Mucosa of descending colon (tissue), 3 donors: ENCODE data around the gene ARPC1B. TPM values are rescaled to one million over a fixed set of nuclear protein-coding genes. Genes with fewer than 3 reads are reported as not detected.
A peak's percentile ranks its signal among the peaks of the same experiment; 100 is the strongest.
"Not testable (repeated sequence)": the region's sequence is repeated elsewhere in the genome, so short reads cannot be mapped to it uniquely, and the experiment has no call there.

Source experiments
- ATAC-seq: fragments of 200-7000 bp; cut with Tn5 transposase; one replicate; pipeline ENCODE4 v1.9.1; 2020; ENCODE audit warnings: mild to moderate bottlenecking, moderate library complexity
- DNase-seq, 3 donors: peaks; one replicate each; pipeline ENCODE4 v3.0.0-alpha.2; 2020
- H3K36me3 ChIP-seq: fragments of 200-600 bp; one replicate; pipeline ENCODE4 v1.8.0; 2021; ENCODE audit warnings: low read depth, mild to moderate bottlenecking
- H3K4me1 ChIP-seq: fragments of 200-600 bp; one replicate; pipeline ENCODE4 v1.8.0; 2021; ENCODE audit warnings: low read depth, mild to moderate bottlenecking
- H3K4me3 ChIP-seq: fragments of 200-600 bp; one replicate; pipeline ENCODE4 v1.8.0; 2021; ENCODE audit warnings: mild to moderate bottlenecking
- H3K9me3 ChIP-seq: fragments of 200-600 bp; one replicate; pipeline ENCODE4 v1.8.0; 2021; ENCODE audit warnings: mild to moderate bottlenecking
- CTCF ChIP-seq: fragments of 200-600 bp; IDR thresholded peaks from one replicate; pipeline ENCODE4 v1.8.0; 2022; ENCODE audit warnings: antibody characterized with exemption, mild to moderate bottlenecking
- intact Hi-C, 2 donors: fragments of 100-400 bp; cut with DNase I in 1 of 2; cut with micrococcal nuclease in 1 of 2; formaldehyde crosslinking; loops; one replicate each; pipeline versions ENCODE4 v1.11.0 to v1.11.1; 2022; cut with DNase I, micrococcal nuclease
- total RNA-seq, 3 donors: library from RNA; stranded (reverse); fragmentation: NEBNext Ultra II Directional in 2 of 3; extraction: Animal tissue kit (Norgen Biotek cat#: 25700) in 2 of 3; gene quantifications; one replicate each; pipeline versions ENCODE4 v1.2.1 to v1.2.4, GENCODE V29; 2021 to 2023
- donor health status: DM: no; HTN: no; CAD: no; lungs with moderate emphysema.
- donor health status: DM: no; HTN: no; CAD: no.
- donor health status: DM: no; HTN: yes; CAD: no.

The ARPC1B gene
- total RNA-seq, 3 donors from 2014 or later: 107 to 153 (median 119) TPM

DNA sequence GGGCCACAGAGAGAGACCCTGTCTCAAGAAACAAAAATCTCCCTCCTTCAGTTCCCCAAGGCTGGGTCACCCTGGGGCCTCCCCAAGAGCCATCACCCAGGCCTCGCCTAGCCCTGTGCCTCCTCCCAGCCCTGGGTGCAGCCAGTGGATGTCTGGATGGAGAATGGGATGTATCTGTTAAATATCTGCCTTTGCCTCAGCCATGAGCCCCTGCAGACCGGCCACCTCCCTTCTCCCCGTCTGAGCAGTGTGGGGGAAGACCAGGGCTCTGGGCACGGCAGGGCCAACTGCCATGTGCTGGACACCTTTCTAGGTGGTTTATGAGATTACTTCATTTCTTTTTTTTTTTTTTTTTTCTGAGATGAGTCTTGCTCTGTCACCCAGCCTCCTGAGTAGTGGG is 10.0 kb downstream of the ARPC1B start:
- no peak for TF ChIP-seq CTCF
- H3K4me1 ChIP-seq: peaks cover 20% of the 10 kb centered on the region
- H3K9me3 ChIP-seq: no peaks in the 10 kb centered on the region
- no peak for DNase-seq
- no peak overlapping the region for H3K4me3 ChIP-seq
- no peaks in the 10 kb centered on the region for H3K36me3 ChIP-seq
- no peak for ATAC-seq
- intact Hi-C loops: no loop called here

- Histone ChIP-seq H3K4me3 (no peak overlapping the region), H3K4me1 (peaks cover 10% of the 10 kb centered on the region), H3K9me3 (no peaks in the 10 kb centered on the region), H3K36me3 (no peaks in the 10 kb centered on the region)
- no peak for ATAC-seq
- intact Hi-C loops: no loop called here
- DNase-seq: no peak
- TF ChIP-seq CTCF: no peak
Observed at GRCh38 chr7:99385564-99385963, 11.0 kb downstream of the ARPC1B start.

DNA sequence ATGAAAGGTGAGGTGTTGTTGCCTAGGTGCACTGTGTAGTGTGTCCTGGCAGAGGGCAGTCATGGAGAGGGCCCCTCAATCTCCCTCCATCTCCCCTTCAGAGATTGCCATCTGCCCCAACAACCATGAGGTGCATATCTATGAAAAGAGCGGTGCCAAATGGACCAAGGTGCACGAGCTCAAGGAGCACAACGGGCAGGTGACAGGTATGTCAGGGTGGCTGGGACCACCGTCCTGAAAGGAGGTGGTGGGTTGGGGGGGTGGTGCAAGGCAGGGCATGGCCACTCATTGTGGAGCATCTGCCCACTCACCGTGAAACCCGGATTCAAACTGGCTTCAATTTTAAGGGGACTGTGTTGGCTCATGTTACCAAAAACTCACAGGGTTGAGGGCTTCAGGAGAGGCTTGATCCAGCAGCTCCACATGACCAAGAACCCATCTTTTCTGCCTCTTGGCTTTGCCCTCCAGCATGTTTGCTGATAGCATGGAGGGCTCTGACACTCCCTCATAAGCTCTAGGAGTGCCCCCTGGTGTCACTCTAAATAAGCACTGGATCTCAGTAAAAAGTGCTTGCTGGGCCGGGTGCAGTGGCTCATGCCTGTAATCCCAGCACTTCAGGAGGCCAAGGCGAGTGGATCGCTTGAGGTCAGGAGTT is 12.2 kb downstream of the ARPC1B start:
- Histone ChIP-seq H3K9me3 (no peaks in the 10 kb centered on the region), H3K36me3 (no peaks in the 10 kb centered on the region), H3K4me1 (peaks cover under 1% of the 10 kb centered on the region), H3K4me3 (no peak overlapping the region)
- intact Hi-C loops: no loop called here
- TF ChIP-seq CTCF: no peak
- DNase-seq (peak in 1 of 3 donors; percentile 41), ATAC-seq (peak; percentile 42)

GRCh38 chr7:99387239-99387635 is 12.7 kb downstream of the ARPC1B start:
- H3K9me3 ChIP-seq, ATAC-seq, H3K4me3 ChIP-seq, DNase-seq, H3K36me3 ChIP-seq, intact Hi-C loops, H3K4me1 ChIP-seq: not testable (repeated sequence)

- Histone ChIP-seq H3K4me3 (no peak overlapping the region), H3K36me3 (no peaks in the 10 kb centered on the region), H3K9me3 (no peaks in the 10 kb centered on the region), H3K4me1 (peaks cover 12% of the 10 kb centered on the region)
- intact Hi-C loops: no loop called here
- TF ChIP-seq CTCF: no peak
- DNase-seq: no peak
- ATAC-seq: no peak
Observed at GRCh38 chr7:99387912-99388311, 13.4 kb downstream of the ARPC1B start.

GRCh38 chr7:99389772-99390171 is 15.2 kb downstream of the ARPC1B start:
- DNase-seq: no peak
- no peak overlapping the region for H3K4me3 ChIP-seq
- intact Hi-C loops: no loop called here

More at GRCh38 chr7:99389772-99390171, 15.2 kb downstream of the ARPC1B start:
- no peak for TF ChIP-seq CTCF
- no peaks in the 10 kb centered on the region for H3K36me3 ChIP-seq
- no peaks in the 10 kb centered on the region for H3K9me3 ChIP-seq
- peaks cover 21% of the 10 kb centered on the region for H3K4me1 ChIP-seq
- no peak for ATAC-seq
